Keratinocyte (primary cell): ENCODE results near the gene STK35. TPM values are rescaled to one million over a fixed set of nuclear protein-coding genes. Genes with fewer than 3 reads are reported as not detected.
"Not testable (repeated sequence)": the region's sequence is repeated elsewhere in the genome, so short reads cannot be mapped to it uniquely, and the experiment has no call there.

Source experiments
- DNase-seq: peaks from one replicate; pipeline ENCODE4 v3.0.0-alpha.2; 2011; ENCODE audit warnings: low read depth, missing footprints, low spot score
- FAIRE-seq: peaks from 2 replicates; lab custom pipeline; 2011; peaks lifted over from hg19 to GRCh38; lab: Jason Lieb, UNC
- H2AFZ ChIP-seq: 2 replicates; pipeline ENCODE4 v1.6.0; 2012; ENCODE audit warnings: low read length, control low read depth, inconsistent platforms; ENCODE audit not compliant: control insufficient read depth
- H3K27ac ChIP-seq: 2 replicates; pipeline ENCODE4 v1.5.1; 2011; ENCODE audit warnings: low read length; ENCODE audit not compliant: control insufficient read depth, insufficient read depth
- H3K27me3 ChIP-seq: 3 replicates; pipeline ENCODE4 v1.6.0; 2011; ENCODE audit warnings: low read length; ENCODE audit not compliant: control insufficient read depth, insufficient read depth; ENCODE audit errors: extremely low read depth
- H3K36me3 ChIP-seq, 2 experiments: 2 replicates in 1 of 2; 3 replicates in 1 of 2; pipeline ENCODE4 v1.5.1; 2011; ENCODE audit warnings: low read length in 2 of 2, mild to moderate bottlenecking in 1 of 2; ENCODE audit not compliant: control insufficient read depth in 2 of 2, insufficient read depth in 2 of 2; ENCODE audit errors: extremely low read depth in 1 of 2
- H3K4me1 ChIP-seq: 3 replicates; pipeline ENCODE4 v1.5.1; 2011; ENCODE audit warnings: low read length; ENCODE audit not compliant: control insufficient read depth, insufficient read depth; ENCODE audit errors: extremely low read depth
- H3K4me2 ChIP-seq: 3 replicates; pipeline ENCODE4 v1.6.0; 2011; ENCODE audit warnings: low read depth, low read length; ENCODE audit not compliant: control insufficient read depth, insufficient read depth; ENCODE audit errors: extremely low read depth
- H3K4me3 ChIP-seq, 3 experiments: fragments of 200-600 bp in 1 of 3; sonication (generic) in 1 of 3; 2 replicates in 2 of 3; 3 replicates in 1 of 3; pipeline ENCODE4 v1.5.1; 2011 to 2016; ENCODE audit warnings: low read length in 3 of 3, mild to moderate bottlenecking in 3 of 3, control low read depth in 2 of 3, inconsistent platforms in 1 of 3, low read depth in 1 of 3, mixed read lengths in 1 of 3, mixed run types in 1 of 3, moderate library complexity in 1 of 3; ENCODE audit not compliant: control insufficient read depth in 2 of 3, insufficient read depth in 2 of 3; ENCODE audit errors: extremely low read depth in 1 of 3
- H3K79me2 ChIP-seq: 2 replicates; pipeline ENCODE4 v1.6.0; 2012; ENCODE audit warnings: low read length; ENCODE audit not compliant: control insufficient read depth, insufficient read depth
- H3K9ac ChIP-seq: 3 replicates; pipeline ENCODE4 v1.6.0; 2011; ENCODE audit warnings: low read length; ENCODE audit not compliant: control insufficient read depth, insufficient read depth; ENCODE audit errors: extremely low read depth
- H3K9me1 ChIP-seq: 3 replicates; pipeline ENCODE4 v1.6.0; 2011; ENCODE audit warnings: low read length; ENCODE audit not compliant: control insufficient read depth, insufficient read depth; ENCODE audit errors: extremely low read depth
- H3K9me3 ChIP-seq: 2 replicates; pipeline ENCODE4 v1.5.1; 2012; ENCODE audit warnings: low read depth, low read length; ENCODE audit not compliant: control insufficient read depth
- H4K20me1 ChIP-seq: 3 replicates; pipeline ENCODE4 v1.6.0; 2011; ENCODE audit warnings: low read length; ENCODE audit not compliant: control insufficient read depth, insufficient read depth; ENCODE audit errors: extremely low read depth
- CTCF ChIP-seq, 3 experiments: IDR thresholded peaks in 1 of 3; conservative IDR thresholded peaks in 1 of 3; optimal IDR thresholded peaks in 1 of 3; 2 replicates in 2 of 3; 3 replicates in 1 of 3; pipeline versions ENCODE3 to v1.5.1; 2011; ENCODE audit warnings: low read length in 3 of 3, mild to moderate bottlenecking in 3 of 3, moderate library complexity in 2 of 3, control low read depth in 1 of 3, inconsistent platforms in 1 of 3; ENCODE audit not compliant: insufficient read depth in 2 of 3; ENCODE audit errors: extremely low read depth in 1 of 3
- EZH2 ChIP-seq: IDR thresholded peaks from one replicate; pipeline ENCODE4 v1.6.1; 2012; ENCODE audit warnings: inconsistent platforms, mild to moderate bottlenecking, low read length, moderate library complexity
- dilution Hi-C: fragments of 300-500 bp; cut with MboI; formaldehyde crosslinking; loops from one replicate; pipeline ENCODE4 v1.7.0; 2020; ENCODE audit warnings: low sequenced_read_pairs; ENCODE audit not compliant: extremely low pct_ligation_motif_present
- polyA plus RNA-seq, 5 experiments: library from polyadenylated mRNA; depleted of rRNA in 3 of 5; stranded (reverse) in 3 of 5; stranded (forward) in 1 of 5; unstranded in 1 of 5; fragments of >200 nt; gene quantifications; 1 replicate in 1 of 5; 2 replicates in 3 of 5; 3 replicates in 1 of 5; pipeline versions ENCODE4 v1.2.1 to v1.2.3, GENCODE V29; 2011 to 2012; ENCODE audit warnings: missing spikeins in 2 of 5, low read depth in 1 of 5, low replicate concordance in 1 of 5

The STK35 gene
- polyA plus RNA-seq, 1 donor (not counting 4 experiments of a cell fraction or from before 2014, with no cell fraction given): 6.5 TPM

- H3K27me3 ChIP-seq: peaks cover 14% of the 10 kb centered on the region
These were observed 78.3 kb downstream of the STK35 start for GRCh38 chr20:2179949-2180348.

GRCh38 chr20:2183381-2183780 lies 81.8 kb downstream of the STK35 start:
- no peak overlapping the region for H3K4me2 ChIP-seq
- no peaks in the 10 kb centered on the region for H3K9me1 ChIP-seq
- peaks cover 7% of the 10 kb centered on the region for H3K27me3 ChIP-seq
- no peaks in the 10 kb centered on the region for H4K20me1 ChIP-seq
- H2AFZ ChIP-seq: no peak overlapping the region
- no peak overlapping the region for H3K4me3 ChIP-seq
- no peaks in the 10 kb centered on the region for H3K36me3 ChIP-seq
- no peak overlapping the region for H3K9ac ChIP-seq
- no peaks in the 10 kb centered on the region for H3K9me3 ChIP-seq
- TF ChIP-seq EZH2: no peak
- no peak for TF ChIP-seq CTCF (optimal IDR thresholded peaks at IDR 0.05 in 1 of 3, IDR thresholded peaks at IDR 0.05 in 1 of 3, conservative IDR thresholded peaks at IDR 0.05 in 1 of 3; ENCODE audit: extremely low read depth in 1 of 3, insufficient read depth in 2 of 3, low read length in 3 of 3)
- no peak overlapping the region for H3K27ac ChIP-seq
- H3K79me2 ChIP-seq: no peaks in the 10 kb centered on the region
- no peaks in the 10 kb centered on the region for H3K4me1 ChIP-seq
- no peak for DNase-seq
- no peak for FAIRE-seq
- dilution Hi-C loops: no loop called here

More at GRCh38 chr20:2179949-2180348, 78.3 kb downstream of the STK35 start:
- no peaks in the 10 kb centered on the region for H3K4me1 ChIP-seq
- FAIRE-seq (no peak), DNase-seq (no peak)
- no peak overlapping the region for H3K4me3 ChIP-seq
- H3K27ac ChIP-seq: no peak overlapping the region
- H3K9ac ChIP-seq: no peak overlapping the region
- no peaks in the 10 kb centered on the region for H3K79me2 ChIP-seq
- dilution Hi-C loops: no loop called here
- no peaks in the 10 kb centered on the region for H3K9me1 ChIP-seq
- H3K9me3 ChIP-seq: no peaks in the 10 kb centered on the region
- no peaks in the 10 kb centered on the region for H3K36me3 ChIP-seq
- no peak overlapping the region for H2AFZ ChIP-seq
- H4K20me1 ChIP-seq: no peaks in the 10 kb centered on the region
- no peak overlapping the region for H3K4me2 ChIP-seq
- no peak for TF ChIP-seq CTCF (optimal IDR thresholded peaks at IDR 0.05 in 1 of 3, IDR thresholded peaks at IDR 0.05 in 1 of 3, conservative IDR thresholded peaks at IDR 0.05 in 1 of 3; ENCODE audit: extremely low read depth in 1 of 3, insufficient read depth in 2 of 3, low read length in 3 of 3)

GRCh38 chr20:2184933-2185332 lies 83.3 kb downstream of the STK35 start:
- H4K20me1 ChIP-seq, DNase-seq, H2AFZ ChIP-seq, H3K9ac ChIP-seq, H3K4me2 ChIP-seq, FAIRE-seq, H3K9me3 ChIP-seq, dilution Hi-C loops, H3K36me3 ChIP-seq, H3K79me2 ChIP-seq, H3K4me1 ChIP-seq, H3K4me3 ChIP-seq, H3K27ac ChIP-seq, H3K9me1 ChIP-seq: not testable (repeated sequence)
- peaks cover 10% of the 10 kb centered on the region for H3K27me3 ChIP-seq
